KMS-11 (cell line): Measurements from ENCODE around the gene CELF1.
"Not testable (repeated sequence)": the region's sequence is repeated elsewhere in the genome, so short reads cannot be mapped to it uniquely, and the experiment has no call there.

ENCODE experiments used
- H2AFZ ChIP-seq: fragments of 200-600 bp; sonication (generic); 2 replicates; pipeline ENCODE4 v1.6.1; 2016; ENCODE audit warnings: antibody characterized with exemption, mixed run types, low read depth
- H3K27ac ChIP-seq: fragments of 200-600 bp; sonication (generic); 2 replicates; pipeline ENCODE4 v1.6.1; 2016; ENCODE audit warnings: mild to moderate bottlenecking, mixed run types
- H3K27me3 ChIP-seq: fragments of 200-600 bp; sonication (generic); 2 replicates; pipeline ENCODE4 v1.6.1; 2017; ENCODE audit warnings: mild to moderate bottlenecking, low read depth, mixed run types, moderate library complexity; ENCODE audit not compliant: insufficient read depth
- H3K36me3 ChIP-seq: fragments of 200-600 bp; sonication (generic); 2 replicates; pipeline ENCODE4 v1.6.1; 2017; ENCODE audit warnings: mild to moderate bottlenecking, mixed run types; ENCODE audit not compliant: insufficient read depth
- H3K4me1 ChIP-seq: fragments of 200-600 bp; sonication (generic); 2 replicates; pipeline ENCODE4 v1.6.1; 2016; ENCODE audit warnings: mild to moderate bottlenecking, low read depth, mixed run types; ENCODE audit not compliant: poor library complexity, severe bottlenecking
- H3K4me2 ChIP-seq: fragments of 200-600 bp; sonication (generic); 2 replicates; pipeline ENCODE4 v1.7.0; 2016; ENCODE audit warnings: mild to moderate bottlenecking, mixed run types
- H3K4me3 ChIP-seq: fragments of 200-600 bp; sonication (generic); IDR thresholded peaks from 2 replicates; pipeline ENCODE4 v1.6.1; 2017; ENCODE audit warnings: low read depth, low read length, mixed read lengths; ENCODE audit not compliant: insufficient read depth
- H3K79me2 ChIP-seq: fragments of 200-600 bp; sonication (generic); 2 replicates; pipeline ENCODE4 v1.6.1; 2016; ENCODE audit warnings: low read depth, mixed run types; ENCODE audit not compliant: insufficient read depth
- H3K9ac ChIP-seq: fragments of 200-600 bp; sonication (generic); 2 replicates; pipeline ENCODE4 v1.6.1; 2016; ENCODE audit warnings: mild to moderate bottlenecking, mixed run types
- H4K20me1 ChIP-seq: fragments of 200-600 bp; sonication (generic); 2 replicates; pipeline ENCODE4 v1.6.1; 2016; ENCODE audit warnings: mild to moderate bottlenecking, mixed run types; ENCODE audit not compliant: insufficient read depth
- TF ChIP-seq, protein P1 (sequence below): fragments of 200-600 bp; sonication (generic); conservative IDR thresholded peaks from 2 replicates; pipeline ENCODE4 v1.6.1; 2017; ENCODE audit warnings: low read depth, mild to moderate bottlenecking, antibody characterized with exemption, low read length, moderate library complexity, mixed read lengths

The CELF1 gene

DNA sequence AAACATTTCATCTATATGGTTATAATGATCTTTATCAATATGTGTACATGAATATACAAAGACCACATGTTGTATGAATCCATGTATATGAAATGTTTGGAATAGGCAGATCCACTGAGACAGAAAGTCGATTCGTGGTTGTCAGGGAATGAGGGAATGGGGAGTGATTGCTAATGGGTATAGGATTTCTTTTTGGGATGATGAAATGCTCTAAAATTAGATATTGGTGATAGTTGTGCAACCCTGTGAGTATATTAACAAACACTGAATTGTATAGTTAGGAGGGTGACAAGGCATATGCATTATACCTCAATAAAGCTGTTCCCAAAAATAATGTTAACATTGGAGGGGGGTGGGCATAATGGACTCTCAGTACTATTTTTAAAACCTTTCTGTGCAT lies 7.5 kb upstream of the CELF1 start:
- TF ChIP-seq, protein P1, sequence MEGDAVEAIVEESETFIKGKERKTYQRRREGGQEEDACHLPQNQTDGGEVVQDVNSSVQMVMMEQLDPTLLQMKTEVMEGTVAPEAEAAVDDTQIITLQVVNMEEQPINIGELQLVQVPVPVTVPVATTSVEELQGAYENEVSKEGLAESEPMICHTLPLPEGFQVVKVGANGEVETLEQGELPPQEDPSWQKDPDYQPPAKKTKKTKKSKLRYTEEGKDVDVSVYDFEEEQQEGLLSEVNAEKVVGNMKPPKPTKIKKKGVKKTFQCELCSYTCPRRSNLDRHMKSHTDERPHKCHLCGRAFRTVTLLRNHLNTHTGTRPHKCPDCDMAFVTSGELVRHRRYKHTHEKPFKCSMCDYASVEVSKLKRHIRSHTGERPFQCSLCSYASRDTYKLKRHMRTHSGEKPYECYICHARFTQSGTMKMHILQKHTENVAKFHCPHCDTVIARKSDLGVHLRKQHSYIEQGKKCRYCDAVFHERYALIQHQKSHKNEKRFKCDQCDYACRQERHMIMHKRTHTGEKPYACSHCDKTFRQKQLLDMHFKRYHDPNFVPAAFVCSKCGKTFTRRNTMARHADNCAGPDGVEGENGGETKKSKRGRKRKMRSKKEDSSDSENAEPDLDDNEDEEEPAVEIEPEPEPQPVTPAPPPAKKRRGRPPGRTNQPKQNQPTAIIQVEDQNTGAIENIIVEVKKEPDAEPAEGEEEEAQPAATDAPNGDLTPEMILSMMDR = no peak
- Histone ChIP-seq H3K4me1 (peaks cover 9% of the 10 kb centered on the region), H3K9ac (no peak overlapping the region), H3K27ac (no peak overlapping the region), H2AFZ (no peak overlapping the region), H3K36me3 (no peaks in the 10 kb centered on the region), H4K20me1 (no peaks in the 10 kb centered on the region), H3K4me2 (no peak overlapping the region), H3K27me3 (no peaks in the 10 kb centered on the region), H3K4me3 (no peak overlapping the region), H3K79me2 (no peaks in the 10 kb centered on the region)

DNA sequence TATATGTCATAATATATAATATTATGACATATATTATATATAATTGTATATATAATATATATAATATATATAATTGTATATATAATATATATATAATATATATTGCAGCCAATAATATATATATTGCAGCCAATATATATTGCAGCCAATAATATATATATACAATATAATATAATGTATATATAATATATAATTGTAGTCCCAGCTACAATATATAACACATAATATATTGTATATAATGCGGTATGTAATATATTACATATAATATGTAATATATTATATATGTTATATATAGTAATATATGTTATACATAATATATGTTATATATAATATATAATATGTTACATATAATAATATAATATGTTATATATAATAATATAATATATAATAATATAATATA lies 5.8 kb upstream of the CELF1 start:
- Histone ChIP-seq H3K27me3 (no peaks in the 10 kb centered on the region), H3K9ac (no peak overlapping the region), H3K4me1 (peaks cover under 1% of the 10 kb centered on the region), H3K36me3 (no peaks in the 10 kb centered on the region), H3K79me2 (no peaks in the 10 kb centered on the region), H3K27ac (no peak overlapping the region), H4K20me1 (no peaks in the 10 kb centered on the region), H3K4me3 (no peak overlapping the region), H3K4me2 (no peak overlapping the region), H2AFZ (no peak overlapping the region)
- TF ChIP-seq, protein P1 = no peak

DNA sequence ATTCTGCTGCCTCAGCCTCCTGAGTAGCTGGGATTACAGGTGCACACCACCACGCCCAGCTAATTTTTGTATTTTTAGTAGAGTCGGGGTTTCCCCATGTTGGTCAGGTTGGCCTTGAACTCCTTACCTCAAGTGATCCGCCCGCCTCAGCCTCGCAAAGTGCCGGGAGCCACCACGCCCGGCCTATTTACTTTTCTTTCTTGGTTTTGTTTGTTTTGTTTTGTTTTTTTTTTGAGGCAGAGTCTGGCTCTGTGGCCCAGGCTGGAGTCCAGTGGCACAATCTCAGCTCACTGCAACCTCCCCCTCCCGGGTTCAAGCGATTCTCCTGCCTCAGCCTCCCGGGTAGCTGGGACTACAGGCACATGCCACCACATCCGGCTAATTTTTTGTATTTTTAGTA lies 4.1 kb upstream of the CELF1 start:
- H3K4me2 ChIP-seq, H3K79me2 ChIP-seq, H3K27ac ChIP-seq, H3K36me3 ChIP-seq, H2AFZ ChIP-seq, H3K4me1 ChIP-seq, H3K4me3 ChIP-seq, H3K9ac ChIP-seq, H4K20me1 ChIP-seq, H3K27me3 ChIP-seq: not testable (repeated sequence)

DNA sequence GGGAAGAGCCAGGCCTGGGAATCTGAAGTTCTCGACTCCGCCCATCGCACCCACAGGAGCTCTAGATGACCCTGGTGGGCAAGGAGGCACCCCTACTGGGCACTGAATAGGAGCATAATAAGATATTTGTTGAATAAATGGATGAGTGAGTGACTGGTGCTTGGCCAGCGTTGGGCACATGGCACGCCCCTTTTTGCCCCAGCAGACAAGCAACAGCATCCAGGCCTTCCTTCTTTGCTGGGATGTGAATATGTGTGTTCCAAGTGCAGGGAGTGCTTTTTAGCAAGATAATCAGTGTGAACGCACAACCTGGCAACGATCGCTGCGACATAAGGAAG lies 443 bp upstream of the CELF1 start:
- peaks cover 36% of the 10 kb centered on the region for H3K4me1 ChIP-seq
- no peaks in the 10 kb centered on the region for H3K36me3 ChIP-seq
- no peaks in the 10 kb centered on the region for H3K27me3 ChIP-seq
- H3K79me2 ChIP-seq = peaks cover 44% of the 10 kb centered on the region
- peak overlapping the region; percentile 93; the same call in 1 of the 2 replicates for H3K9ac ChIP-seq
- peak overlapping the region; percentile 23; the same call in 1 of the 2 replicates for H3K4me2 ChIP-seq
- H3K4me3 ChIP-seq = no peak overlapping the region
- peak overlapping the region; percentile 59 for H2AFZ ChIP-seq
- H4K20me1 ChIP-seq = peaks cover 13% of the 10 kb centered on the region
- H3K27ac ChIP-seq = no peak overlapping the region
- TF ChIP-seq, protein P1 = peak; percentile 48

DNA sequence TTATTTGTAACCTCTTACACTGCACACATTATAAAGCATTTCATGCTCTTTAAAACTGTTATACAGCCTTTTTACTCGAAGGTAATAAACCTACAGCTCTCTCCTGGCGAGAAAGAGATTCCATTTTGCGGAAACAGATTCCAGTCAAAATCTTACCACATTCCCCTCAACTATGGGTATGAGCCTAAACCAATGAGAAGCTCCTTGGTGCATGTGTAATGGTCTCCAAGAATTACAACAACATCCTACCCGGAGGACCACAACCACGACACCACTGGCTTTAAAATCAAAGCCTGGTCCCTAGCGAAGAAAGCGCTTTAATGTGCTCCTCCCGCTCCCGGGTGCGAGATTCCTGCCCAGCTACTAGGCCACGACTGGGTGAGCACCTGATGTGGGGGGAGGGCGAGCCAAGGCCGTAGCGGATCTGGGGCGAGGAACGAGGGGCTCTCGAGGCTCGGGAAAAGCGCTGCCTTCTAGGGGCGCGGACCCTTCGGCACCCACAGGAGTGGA lies 821 bp downstream of the CELF1 start:
- TF ChIP-seq, protein P1 = no peak
- H3K79me2 ChIP-seq = peaks cover 57% of the 10 kb centered on the region
- H3K27me3 ChIP-seq = no peaks in the 10 kb centered on the region
- H2AFZ ChIP-seq = peak overlapping the region; percentile 66
- H4K20me1 ChIP-seq = peaks cover 22% of the 10 kb centered on the region
- no peaks in the 10 kb centered on the region for H3K36me3 ChIP-seq
- peaks cover 37% of the 10 kb centered on the region for H3K4me1 ChIP-seq
- H3K27ac ChIP-seq = peak overlapping the region; percentile 93
- H3K4me3 ChIP-seq = no peak overlapping the region
- peak overlapping the region; percentile 82 for H3K4me2 ChIP-seq
- H3K9ac ChIP-seq = peak overlapping the region; percentile 93
